Hypothalamus (tissue), 51 donors: ENCODE results near the gene KIF13A.
"Not testable (repeated sequence)": the region's sequence is repeated elsewhere in the genome, so short reads cannot be mapped to it uniquely, and the experiment has no call there.

Source experiments
- DNase-seq, 51 donors: peaks; one replicate each; lab custom pipeline; 2025; lab: John Stamatoyannopoulos, UW

KIF13A gene

DNA sequence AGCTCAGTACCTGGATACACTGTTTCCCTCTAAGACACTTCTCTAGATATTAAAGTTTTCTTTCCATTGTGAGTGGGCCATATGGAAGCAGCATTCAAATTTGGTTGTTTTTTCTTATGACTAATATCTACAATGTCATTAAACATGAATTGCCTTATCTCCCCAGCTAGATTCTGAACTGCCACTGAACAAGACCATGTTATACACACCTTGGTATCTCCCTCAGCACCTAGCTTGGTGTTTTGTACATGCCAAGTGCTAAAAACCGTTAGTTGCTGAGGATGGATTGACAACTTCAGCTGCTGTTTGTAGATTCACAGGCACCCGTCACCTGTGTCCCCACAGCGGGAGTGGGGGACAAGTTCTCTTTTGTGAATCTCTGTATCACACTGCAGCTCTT, 131.1 kb downstream of the KIF13A start:
- no peak for DNase-seq

DNA sequence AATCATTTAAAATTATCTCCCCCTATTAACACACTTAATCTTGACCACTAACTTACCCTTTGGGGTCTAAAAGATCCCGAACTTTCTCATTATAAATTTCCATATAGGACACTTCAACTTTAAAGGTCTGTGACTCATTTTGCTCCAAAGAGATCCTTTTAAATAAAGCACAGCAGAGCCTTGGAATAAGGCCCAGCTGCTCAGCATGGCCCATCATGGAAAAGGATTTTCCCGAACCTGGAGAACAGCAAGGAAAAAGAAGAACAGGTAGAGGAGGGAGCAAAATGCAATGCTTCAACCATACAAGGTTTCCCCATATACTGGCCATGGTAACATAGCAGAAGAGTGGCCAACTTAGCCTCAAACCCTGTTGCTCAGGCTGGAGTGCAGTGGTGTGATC, 132.1 kb downstream of the KIF13A start:
- DNase-seq: no peak

DNA sequence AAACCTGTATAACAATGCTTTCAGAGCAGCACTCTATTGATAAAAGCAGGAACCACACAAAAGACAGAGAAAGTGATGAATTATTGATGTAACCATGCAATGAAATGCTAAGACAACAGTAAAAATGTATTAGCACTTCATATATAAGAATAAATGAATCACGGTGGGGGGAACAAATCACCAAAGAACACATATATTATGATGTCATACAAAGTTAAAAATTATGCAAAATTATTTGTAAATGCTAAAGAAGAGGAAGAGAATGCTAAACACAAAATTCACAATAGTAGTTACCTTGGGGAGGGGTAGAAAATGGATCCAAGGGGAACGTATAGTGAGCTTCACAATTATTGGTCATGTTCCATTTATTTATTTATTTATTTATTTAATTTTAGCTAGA, 133.9 kb downstream of the KIF13A start:
- DNase-seq: no peak

DNA sequence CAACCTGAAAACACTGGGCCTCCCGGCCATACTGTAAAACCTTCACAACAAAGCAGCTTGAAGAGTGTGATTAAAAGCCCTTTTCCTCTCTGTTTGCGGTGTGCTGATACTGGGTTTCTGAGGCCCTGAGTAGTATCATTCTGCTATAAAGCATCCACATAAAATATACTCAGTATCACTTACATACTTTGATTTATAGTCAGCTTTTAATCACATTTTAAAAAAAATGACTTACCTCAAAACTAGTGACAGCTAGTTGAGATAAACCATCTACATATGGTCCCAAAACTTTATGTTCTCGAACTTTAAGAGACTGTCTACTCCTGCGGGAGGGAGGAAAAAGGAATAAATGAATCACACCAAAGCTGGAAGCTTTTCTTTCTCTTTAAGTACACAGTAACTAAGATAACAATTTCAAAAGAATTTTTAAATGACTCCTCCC, 135.7 kb downstream of the KIF13A start:
- no peak for DNase-seq

DNA sequence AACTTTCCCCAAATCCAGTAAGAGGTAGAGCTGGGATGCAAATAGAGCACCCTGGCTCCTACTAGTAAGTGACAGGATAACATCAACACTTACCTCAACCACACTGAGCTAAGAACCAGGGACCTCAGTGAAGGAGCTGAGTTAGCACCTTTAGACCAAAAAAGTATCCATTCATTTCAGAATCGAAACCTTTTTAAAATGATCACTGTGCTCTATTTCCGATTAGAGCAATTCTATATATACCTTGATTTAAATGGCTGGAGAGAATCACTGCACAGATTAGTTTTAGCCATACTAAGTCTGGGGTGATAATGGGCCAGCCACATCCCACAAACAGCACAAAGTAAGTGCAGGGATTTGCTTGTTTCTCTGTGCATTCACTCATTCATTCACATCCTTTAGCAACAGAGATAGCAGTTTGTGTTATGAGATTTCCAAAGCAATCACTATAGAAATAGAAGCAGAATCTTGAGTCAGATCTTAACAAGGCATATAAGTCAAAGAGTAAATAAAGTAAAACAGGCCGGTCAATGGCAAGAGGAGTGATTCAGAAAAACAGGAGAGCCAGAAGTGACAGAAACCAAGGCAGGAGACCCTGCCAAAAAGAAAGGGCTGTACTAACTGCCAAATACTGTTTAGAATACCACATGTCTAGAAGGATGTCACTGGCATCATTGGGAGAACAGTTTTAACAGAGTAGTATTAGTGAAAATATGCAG, 136.3 kb downstream of the KIF13A start:
- no peak for DNase-seq

DNA sequence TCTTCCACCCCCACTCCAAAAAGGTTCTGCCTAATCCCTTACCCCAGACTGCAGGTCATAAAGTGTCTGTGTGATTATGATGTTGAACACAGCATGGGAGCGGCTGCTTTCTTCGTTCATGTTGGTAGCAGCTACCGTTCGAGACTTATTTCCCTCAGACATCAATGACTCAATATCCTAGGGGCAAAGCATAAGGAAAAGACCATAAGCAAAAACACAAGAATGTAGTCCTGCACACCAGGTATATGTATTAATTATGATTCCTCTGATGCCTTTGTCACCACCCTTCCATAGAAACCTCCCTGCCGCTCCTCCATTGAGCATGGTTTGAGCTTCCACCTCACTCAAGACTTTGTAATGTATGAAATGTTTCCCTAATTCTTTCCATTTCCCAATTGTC, 137.2 kb downstream of the KIF13A start:
- no peak for DNase-seq

DNA sequence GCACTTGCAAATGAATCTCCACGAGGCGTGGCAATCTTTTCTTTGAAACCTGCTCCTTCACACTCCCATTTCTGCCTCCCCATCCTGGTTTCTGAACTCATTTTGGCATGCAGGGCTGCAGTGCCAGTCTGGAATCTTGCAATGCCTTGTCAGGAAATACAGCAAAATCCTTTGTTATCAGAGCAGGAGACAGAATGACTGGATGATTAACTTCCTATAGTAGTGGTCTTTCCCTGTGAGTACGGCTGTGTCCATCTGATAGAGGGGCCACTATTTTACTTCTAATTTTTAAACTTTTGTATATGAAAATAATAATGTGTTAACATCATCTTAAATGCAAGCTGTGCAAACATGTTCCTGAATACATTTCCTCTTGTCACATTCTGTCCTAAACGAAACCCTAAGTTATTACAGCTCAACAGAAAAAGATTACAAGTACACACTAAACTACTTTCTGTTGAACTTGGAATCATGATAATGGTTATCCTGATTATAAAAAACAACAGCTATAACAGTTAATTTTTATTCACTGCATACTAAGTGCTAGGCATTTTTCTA, 140.2 kb downstream of the KIF13A start:
- DNase-seq: no peak

DNA sequence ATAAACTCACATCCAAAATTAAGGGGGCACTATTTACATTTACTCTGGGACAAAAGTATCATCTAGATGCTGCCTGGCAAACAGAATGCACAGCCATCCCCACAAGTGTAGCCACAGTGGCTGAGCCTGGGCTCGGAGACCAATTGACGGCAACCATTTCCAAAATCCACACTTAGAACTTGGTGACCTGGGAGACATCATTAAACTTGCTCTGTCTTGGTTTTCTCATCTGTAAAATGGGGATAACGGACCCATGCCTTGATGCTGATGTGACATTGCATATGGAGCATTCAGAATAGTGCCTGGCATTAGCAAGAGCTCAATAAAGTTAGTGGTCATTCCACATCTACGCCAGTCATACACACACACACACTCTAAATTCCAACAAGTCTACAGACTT, 140.7 kb downstream of the KIF13A start:
- no peak for DNase-seq

DNA sequence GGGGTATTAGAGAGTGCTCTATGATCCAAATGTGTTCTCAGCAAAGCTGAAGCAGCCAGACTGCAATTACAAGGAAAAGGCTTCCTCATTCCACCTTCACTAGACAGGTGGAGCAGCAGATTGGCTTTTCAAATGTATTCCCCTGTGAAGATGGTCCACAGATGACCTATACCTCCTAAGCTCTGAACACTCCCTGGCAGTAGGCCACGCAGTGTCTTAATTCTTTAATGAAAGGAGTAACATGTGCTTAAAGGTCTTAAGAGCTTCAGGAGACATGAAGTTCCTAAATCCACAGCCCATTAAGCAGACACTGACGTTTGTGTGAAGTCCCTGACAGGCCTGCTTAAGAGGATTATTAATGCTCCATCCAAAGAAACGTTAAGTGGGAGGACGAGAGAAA, 141.8 kb downstream of the KIF13A start:
- DNase-seq: no peak

DNA sequence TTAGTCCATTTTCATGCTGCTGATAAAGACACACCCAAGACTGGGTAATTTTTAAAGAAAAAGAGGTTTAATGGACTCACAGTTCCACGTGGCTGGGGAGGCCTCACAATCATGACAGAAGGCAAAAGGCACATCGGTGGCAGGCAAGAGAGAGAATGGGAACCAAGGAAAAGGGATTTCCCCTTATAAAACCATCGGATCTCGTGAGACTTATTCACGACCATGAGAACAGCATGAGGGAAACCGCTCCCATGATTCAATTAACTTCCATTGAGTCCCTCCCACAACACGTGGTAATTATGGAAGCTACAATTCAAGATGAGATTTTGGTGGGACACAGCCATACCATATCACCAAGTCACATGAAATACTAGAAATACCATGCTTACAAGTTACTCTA, 142.5 kb downstream of the KIF13A start:
- DNase-seq: not testable (repeated sequence)

DNA sequence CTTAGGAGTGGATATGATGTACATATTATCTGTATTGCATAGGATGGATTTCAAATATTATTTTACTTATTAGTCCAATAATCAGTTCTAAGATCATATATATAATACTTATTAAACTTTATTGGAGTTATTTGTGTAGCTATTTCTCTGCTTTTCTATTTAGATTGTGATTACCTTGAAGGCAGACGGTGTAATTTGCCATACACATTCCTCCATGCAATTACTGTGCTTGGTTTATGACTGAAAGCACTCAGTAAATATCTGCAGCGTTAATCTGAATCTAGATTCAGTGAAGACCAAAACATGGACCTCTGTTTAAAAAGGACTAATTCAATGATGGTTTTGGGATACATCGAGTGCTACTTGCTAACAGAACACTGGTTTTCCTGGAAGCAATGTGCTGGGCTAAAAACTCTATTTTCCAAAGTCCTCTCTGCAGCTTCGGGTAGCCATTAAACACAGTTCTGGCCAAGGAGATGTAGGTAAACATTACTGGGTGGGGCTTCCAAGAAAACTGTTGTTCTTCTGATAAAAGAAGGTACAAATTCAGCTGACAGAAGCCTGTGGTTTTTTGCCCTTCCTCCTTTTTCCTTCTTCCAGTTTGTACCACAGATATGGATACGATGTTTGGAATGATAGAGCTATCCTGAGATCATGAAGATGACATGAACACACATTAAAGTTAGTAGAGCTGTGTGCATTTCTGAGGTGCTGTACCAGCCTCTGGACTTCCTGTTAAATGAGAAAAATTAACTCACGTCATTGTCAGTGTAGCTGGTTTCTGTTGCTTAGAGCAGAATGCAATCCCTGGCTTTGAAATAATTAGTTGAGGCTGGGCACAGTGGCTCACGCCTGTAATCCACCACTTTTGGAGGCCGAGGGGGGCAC, 144.3 kb downstream of the KIF13A start:
- DNase-seq: no peak

DNA sequence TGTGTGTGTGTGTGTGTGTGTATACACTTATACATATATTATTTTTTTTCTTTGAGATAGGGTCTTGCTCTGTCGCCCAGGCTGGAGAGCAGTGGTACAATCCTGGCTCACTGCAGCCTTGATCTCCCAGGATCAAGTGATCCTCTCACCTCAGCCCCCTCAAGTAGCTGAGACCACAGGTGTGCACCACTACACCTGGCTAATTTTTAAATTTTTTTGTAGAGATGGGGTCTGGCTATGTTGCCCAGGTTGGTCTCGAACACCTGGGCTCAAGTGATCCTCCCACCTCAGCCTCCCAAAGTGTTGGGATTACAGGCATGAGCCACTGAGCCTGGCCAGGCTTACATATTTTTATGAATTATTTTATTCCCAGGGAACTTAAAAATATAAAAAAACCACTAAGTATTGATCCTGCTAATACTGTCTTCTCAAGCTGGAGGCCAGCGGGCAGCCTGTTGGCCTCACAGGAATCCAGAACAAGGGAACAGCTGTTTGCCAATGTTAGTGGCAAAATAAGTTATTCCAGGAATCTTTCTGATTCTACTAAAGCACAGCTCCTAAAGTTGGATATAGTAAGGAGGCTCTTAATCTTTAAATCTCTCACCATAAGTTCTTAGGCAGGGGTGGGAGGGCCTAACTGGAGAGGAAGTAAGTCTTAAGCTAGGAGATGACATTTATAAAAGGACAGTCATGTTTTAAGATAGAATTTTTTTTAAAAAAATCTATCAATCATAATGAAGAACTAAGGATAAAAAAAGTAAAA, 145.2 kb downstream of the KIF13A start:
- DNase-seq: no peak

DNA sequence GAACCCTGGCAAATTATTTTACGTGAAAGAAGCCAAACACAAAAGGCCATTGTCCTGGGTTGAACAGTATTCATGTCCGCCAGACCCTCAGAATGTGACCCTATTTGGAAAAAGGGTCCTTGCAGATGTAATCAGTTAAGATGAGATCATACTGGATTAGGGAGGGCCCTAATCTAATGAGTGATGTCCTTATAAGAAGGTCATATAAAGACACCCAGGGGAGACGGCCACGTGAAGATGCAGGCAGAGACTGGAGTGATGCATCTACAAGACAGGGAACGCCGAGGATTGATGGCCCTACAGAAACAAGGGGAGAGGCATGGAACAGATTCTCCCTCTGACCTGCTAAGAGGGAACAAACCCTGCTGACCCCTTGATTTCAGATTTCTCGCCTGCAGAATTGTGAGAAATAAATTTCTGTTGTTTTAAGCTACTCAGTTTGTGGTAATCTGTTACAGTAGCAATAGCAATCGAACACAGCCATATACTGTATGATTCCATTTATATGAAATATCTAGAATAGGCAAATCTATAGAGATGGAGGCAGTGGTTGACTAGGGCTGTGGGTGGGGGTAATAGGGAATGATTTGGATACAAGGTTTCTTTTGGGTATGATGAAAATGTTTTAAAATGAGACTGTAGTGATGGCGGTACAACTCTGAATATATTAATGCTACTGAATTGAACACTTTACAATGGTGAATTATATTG, 147.8 kb downstream of the KIF13A start:
- DNase-seq: peak in 1 of 51 donors; percentile 9

DNA sequence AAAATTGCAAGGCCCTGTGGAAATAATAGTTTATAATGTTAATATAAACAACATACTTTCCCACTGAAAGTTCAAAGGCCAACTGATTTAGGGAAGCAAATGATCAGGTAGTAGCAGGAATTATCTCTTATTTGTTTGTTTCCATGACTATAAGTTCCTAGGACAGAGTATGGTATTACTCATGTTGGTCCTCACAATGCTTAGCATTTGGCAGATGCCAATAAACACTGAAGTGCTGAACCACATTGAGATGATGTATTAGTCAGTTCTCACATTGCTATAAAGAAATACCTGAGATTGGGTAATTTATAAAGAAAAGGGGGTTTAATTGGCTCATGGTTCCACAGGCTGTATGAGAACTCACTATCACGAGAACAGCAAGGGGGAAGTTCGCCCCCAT, 151.1 kb downstream of the KIF13A start:
- no peak for DNase-seq

DNA sequence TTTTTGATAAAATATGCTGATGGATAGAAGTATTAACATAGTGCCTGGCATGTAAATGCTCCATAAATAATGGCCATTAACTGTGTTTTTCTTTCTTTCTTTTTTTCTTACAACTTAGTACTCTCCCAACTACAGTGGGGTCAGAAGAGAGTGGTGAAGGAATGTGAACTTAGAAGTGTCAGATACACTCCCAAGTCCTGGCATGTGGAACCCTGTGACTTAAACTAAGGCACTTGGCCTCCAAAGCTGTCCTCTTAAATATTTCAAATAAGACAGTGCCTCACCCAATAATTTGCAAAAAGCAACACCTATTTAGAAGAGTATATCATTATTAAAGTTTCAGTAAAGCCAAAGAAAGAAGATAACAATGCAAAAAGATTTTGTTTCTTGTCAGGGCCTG, 151.7 kb downstream of the KIF13A start:
- no peak for DNase-seq

DNA sequence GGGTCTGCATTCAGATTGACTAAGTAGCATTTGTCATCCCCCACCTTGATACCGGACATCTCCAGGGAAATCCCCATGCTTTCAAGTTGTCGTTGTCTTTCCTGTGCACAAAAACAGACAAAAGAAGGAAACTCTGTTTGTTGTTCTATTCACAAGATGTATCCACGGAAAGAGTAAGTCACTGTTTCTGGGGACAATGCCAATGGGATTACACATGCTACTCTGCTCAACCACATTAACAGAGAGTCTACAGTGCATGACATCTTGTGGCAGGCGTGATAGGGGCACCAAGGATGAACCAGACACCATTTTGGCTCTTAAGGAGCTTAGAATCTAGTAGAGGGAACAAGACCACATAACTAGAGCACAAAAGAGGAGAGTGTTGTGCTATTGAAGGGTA, 156.3 kb downstream of the KIF13A start:
- peak in 4 of 51 donors; percentile 3 to 30 (median 11) for DNase-seq

DNA sequence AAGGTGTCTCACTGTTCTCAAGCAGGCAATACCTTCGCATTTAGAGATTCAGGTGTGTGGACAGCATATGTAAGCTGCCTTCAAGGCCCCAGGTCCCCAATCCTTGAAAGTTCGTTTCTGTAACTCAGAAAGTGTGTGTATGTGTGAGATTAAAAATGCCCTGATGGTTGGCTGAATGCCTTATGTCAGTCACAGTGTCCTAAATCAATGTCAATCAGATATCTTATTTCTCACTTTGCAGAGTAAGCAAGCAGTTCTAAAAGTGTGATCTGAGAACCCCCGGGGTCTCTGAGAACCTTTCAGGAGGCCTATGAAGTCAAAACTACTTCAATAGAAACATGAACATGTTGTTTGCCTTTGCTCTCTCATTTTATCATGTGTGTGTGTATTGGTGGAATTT, 157.5 kb downstream of the KIF13A start:
- no peak for DNase-seq

DNA sequence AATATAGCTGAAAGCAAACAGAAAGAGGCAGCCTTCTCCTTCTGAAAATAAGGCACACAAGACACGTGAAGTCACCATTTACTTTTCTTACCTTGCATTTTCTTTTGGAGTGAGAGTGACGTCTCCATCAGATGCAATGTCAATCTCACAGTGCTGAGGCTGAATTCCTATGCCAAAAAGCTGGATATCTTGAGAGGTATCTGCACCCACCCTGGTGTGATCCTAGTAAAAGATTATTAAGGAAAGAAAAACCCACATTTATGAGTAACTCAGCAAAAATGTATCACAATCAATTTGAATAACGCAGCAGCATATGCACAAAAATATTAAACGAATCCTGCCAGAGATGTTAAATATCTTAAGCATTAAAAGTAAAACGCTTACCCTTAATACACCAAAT, 159.3 kb downstream of the KIF13A start:
- DNase-seq: no peak

DNA sequence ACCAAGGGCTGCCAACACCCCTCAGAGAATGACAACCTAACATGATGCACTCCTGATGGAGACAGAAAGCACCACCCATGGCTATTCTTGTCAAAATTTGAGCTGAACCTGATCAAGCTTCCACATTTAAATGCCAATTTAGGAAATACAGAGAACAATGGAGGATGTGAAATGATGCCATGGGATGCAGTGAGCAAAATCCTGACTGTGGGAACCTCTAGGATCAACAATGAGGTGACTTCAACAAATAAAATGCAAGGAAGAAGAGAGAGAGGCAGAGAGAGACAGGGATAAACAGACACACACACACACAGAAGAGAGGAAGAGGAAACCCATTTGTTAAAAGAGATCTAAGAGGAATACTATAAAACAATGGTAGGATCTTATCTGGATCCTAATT, 161.1 kb downstream of the KIF13A start:
- DNase-seq: no peak

DNA sequence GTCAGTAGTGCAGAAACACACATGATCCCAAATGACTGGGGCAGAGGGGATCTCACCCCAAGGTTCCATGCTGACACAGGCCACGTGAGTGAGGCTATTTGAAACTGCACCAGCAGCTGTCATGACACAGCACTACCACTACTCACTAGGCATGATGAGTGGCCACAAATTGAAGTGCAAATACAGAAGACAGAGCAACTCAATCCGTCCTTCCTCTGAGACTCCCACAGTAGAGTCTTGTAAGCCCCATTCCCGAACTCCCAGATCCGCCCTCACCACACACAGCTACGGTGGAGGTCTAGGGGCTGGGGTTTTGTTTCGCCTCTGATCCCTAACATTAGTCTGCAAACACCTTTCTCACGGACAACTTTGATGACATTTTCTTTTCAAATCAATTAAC, 167.4 kb downstream of the KIF13A start:
- DNase-seq: peak in 9 of 51 donors; percentile 6 to 48 (median 10)
